ENCODE results near the gene MYBL2. TPM values are rescaled to one million over a fixed set of nuclear protein-coding genes. Genes with fewer than 3 reads are reported as not detected.

MYBL2 gene
- total RNA-seq, 1 donor from 2014 or later, result 1.7 TPM

DNA sequence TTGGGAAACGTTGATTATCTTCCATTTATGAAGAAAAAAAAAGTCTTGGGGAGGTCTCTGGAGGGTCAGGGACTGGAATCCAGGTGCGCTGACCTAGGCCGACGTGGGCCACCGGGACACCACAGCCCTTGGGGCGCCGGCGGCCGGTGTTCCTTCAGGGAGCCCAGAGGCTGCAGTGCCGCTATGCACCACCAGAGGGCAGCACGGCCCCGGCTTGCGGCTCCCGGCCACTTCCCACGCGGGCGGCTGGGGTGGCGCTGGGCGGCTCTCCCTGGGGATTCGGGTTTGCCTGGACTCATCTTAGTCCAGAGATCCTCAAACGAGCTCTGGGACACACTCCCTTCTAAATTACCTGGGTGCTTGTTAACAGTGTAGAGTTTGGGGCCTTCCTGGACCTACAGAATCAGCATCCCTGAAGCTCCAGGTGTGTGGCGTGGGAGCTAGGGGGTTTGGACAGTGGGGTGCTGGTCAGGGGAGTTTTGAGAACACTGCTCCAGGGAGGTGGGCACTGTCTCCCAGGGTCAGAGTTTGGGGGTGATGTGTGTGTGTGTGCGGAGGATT, 82.9 kb downstream of the MYBL2 start:
- Histone ChIP-seq H3K9me3 (no peaks in the 10 kb centered on the region), H3K27ac (no peak overlapping the region), H3K4me3 (no peak overlapping the region), H3K36me3 (no peaks in the 10 kb centered on the region), H3K27me3 (no peaks in the 10 kb centered on the region), H3K4me1 (no peaks in the 10 kb centered on the region)
- DNase-seq (ENCODE audit: extremely low spot score in 2 of 2), result no peak
- TF ChIP-seq, protein P1, sequence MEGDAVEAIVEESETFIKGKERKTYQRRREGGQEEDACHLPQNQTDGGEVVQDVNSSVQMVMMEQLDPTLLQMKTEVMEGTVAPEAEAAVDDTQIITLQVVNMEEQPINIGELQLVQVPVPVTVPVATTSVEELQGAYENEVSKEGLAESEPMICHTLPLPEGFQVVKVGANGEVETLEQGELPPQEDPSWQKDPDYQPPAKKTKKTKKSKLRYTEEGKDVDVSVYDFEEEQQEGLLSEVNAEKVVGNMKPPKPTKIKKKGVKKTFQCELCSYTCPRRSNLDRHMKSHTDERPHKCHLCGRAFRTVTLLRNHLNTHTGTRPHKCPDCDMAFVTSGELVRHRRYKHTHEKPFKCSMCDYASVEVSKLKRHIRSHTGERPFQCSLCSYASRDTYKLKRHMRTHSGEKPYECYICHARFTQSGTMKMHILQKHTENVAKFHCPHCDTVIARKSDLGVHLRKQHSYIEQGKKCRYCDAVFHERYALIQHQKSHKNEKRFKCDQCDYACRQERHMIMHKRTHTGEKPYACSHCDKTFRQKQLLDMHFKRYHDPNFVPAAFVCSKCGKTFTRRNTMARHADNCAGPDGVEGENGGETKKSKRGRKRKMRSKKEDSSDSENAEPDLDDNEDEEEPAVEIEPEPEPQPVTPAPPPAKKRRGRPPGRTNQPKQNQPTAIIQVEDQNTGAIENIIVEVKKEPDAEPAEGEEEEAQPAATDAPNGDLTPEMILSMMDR (IDR thresholded peaks at IDR 0.05), result peak; percentile 93 to 99 (median 96)
- TF ChIP-seq POLR2A (IDR thresholded peaks at IDR 0.05) (no peak), POLR2AphosphoS5 (IDR thresholded peaks at IDR 0.05; ENCODE audit: insufficient read depth in 1 of 2, low read depth in 1 of 2) (no peak)
- intact Hi-C loops (cut with DNase I), result loop anchor here (2.0 kb wide), 1 partner anchor 333 kb away; no protein-coding TSS in a partner anchor

- TF ChIP-seq, protein P1 (IDR thresholded peaks at IDR 0.05), result no peak
- no peak for TF ChIP-seq POLR2A (IDR thresholded peaks at IDR 0.05)
- no peak for TF ChIP-seq POLR2AphosphoS5 (IDR thresholded peaks at IDR 0.05; ENCODE audit: insufficient read depth in 1 of 2, low read depth in 1 of 2)
- intact Hi-C loops (cut with DNase I), result no loop called here
- no peak overlapping the region for H3K27ac ChIP-seq
Observed at GRCh38 chr20:43750774-43751166, 83.9 kb downstream of the MYBL2 start.

GRCh38 chr20:43751167-43752050, 84.5 kb downstream of the MYBL2 start:
- Histone ChIP-seq H3K36me3 (no peaks in the 10 kb centered on the region), H3K27ac (no peak overlapping the region), H3K4me1 (no peaks in the 10 kb centered on the region), H3K27me3 (no peaks in the 10 kb centered on the region), H3K9me3 (no peaks in the 10 kb centered on the region), H3K4me3 (no peak overlapping the region)
- intact Hi-C loops (cut with DNase I), result no loop called here
- TF ChIP-seq POLR2AphosphoS5 (IDR thresholded peaks at IDR 0.05; ENCODE audit: insufficient read depth in 1 of 2, low read depth in 1 of 2) (no peak), POLR2A (IDR thresholded peaks at IDR 0.05) (no peak)
- TF ChIP-seq, protein P1 (IDR thresholded peaks at IDR 0.05), result no peak
- DNase-seq (ENCODE audit: extremely low spot score in 2 of 2), result no peak

More at GRCh38 chr20:43750774-43751166, 83.9 kb downstream of the MYBL2 start:
- DNase-seq (ENCODE audit: extremely low spot score in 2 of 2), result no peak
- no peak overlapping the region for H3K4me3 ChIP-seq
- no peaks in the 10 kb centered on the region for H3K27me3 ChIP-seq
- no peaks in the 10 kb centered on the region for H3K9me3 ChIP-seq
- no peaks in the 10 kb centered on the region for H3K4me1 ChIP-seq
- no peaks in the 10 kb centered on the region for H3K36me3 ChIP-seq

- intact Hi-C loops (cut with DNase I), result no loop called here
- H3K27ac ChIP-seq, result no peak overlapping the region
- no peaks in the 10 kb centered on the region for H3K9me3 ChIP-seq
Observed at GRCh38 chr20:43752051-43752360, 85.1 kb downstream of the MYBL2 start.

More at GRCh38 chr20:43752051-43752360, 85.1 kb downstream of the MYBL2 start:
- TF ChIP-seq, protein P1 (IDR thresholded peaks at IDR 0.05), result no peak
- no peak for TF ChIP-seq POLR2AphosphoS5 (IDR thresholded peaks at IDR 0.05; ENCODE audit: insufficient read depth in 1 of 2, low read depth in 1 of 2)
- no peak for TF ChIP-seq POLR2A (IDR thresholded peaks at IDR 0.05)
- no peaks in the 10 kb centered on the region for H3K27me3 ChIP-seq
- DNase-seq (ENCODE audit: extremely low spot score in 2 of 2), result no peak
- H3K36me3 ChIP-seq, result no peaks in the 10 kb centered on the region
- no peaks in the 10 kb centered on the region for H3K4me1 ChIP-seq
- no peak overlapping the region for H3K4me3 ChIP-seq
